GM18909 (cell line): ENCODE measurements around the gene CROCC2.

Source experiments
- ATAC-seq: cut with Tn5 transposase; IDR thresholded peaks from one replicate; pipeline ENCODE4 v1.9.1; 2021; ENCODE audit warnings: mild to moderate bottlenecking; ENCODE audit not compliant: unreplicated experiment, poor library complexity

CROCC2 gene

DNA sequence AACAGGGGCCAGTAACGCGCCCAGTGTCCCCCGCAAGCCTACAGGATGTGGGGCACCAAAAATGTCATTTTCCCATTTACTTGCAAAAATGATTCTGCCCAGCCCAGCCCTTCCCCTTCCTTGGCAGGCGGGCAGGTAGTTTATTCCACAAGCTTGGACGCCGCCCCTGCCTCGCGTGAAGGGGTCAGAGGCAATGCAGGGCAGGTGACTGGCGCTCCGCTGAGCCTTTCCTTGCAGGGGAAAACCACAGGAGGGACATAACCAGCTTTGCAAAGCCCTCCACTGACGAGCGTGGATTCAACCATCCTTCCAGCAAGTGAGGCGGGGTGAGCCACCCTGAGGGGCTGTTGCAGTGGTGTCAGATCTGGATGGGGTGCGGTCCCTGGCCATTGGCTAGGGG, 15.4 kb upstream of the CROCC2 start:
- ATAC-seq, result no peak

DNA sequence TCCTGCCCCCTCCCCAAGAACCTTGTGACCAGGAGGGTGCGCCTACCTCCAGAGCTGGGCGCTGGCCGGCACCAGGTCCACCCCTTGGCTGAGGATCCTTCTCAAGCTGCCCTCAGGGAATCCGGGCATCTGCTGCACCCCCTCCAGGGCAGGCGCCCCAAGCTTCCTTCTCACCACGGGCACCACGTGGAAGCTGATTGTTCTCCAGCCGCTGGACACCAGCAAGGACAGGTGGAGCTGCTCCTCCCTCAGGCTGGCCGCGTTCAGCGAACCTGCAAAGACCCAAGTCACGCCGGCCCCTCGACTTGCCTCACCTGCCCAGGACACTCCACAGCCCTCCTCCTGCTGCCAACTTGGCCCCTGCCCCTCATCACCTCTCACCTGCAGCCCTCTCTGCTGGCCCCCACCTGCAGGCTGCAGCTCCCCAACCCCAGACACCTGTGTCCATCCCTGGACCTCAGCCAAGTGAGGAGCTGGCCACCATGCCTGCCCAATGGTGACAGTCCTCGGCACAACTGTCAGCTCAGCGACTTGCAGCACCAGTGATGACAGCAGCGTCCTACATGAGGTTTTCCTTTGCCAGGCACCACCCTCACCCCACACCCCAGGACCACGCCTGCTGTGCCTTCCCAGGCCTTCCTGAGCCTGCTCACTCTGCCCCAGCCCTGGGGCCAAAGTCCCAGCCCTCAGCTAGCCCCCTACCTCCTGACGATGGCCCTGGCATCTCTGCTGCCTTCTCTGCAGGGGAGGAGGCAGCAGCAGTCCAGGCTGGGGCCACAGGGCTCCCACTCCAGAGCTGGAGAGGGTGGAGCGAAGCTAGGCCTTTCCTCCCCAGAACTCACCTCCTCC, 14.4 kb upstream of the CROCC2 start:
- ATAC-seq, result no peak

DNA sequence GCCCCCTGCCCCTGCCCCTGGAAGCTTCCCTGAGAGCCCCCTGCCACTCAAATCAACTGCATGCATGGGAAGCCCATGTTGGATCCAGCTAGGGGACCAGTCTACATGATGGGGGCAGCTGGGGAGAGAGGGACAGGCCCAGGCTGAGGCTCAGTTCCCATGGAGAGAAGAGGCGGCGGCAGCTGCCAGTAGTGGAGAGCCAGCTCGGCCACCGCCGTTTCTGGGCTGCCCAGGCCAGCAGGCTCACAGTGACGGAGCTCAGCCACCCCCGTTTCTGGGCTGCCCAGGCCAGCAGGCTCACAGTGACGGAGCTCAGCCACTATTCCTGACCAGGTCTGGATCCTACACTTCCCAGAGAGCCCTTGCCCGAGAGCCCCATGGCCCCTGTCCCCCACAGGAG, 13.8 kb upstream of the CROCC2 start:
- ATAC-seq, result no peak

DNA sequence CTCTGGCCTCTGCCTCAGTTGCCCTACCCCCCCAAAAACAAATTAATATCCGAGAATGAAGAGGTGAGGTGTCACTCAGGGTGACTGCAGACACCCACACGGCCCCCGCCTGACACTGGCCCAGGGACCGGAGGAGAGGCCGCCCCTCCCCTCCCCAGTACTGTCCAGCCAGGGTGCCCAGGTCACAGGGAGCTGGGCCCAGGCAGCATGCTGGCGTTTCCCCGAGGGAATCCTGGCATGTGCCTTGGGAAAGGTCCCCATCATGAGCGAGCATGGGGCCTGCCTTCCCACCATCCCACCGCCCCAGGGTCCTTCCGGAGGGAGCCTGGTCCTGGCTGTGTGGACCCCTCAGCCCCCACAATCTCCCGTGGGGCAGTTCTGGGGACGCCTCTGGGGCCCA, 13.2 kb upstream of the CROCC2 start:
- ATAC-seq, result no peak

DNA sequence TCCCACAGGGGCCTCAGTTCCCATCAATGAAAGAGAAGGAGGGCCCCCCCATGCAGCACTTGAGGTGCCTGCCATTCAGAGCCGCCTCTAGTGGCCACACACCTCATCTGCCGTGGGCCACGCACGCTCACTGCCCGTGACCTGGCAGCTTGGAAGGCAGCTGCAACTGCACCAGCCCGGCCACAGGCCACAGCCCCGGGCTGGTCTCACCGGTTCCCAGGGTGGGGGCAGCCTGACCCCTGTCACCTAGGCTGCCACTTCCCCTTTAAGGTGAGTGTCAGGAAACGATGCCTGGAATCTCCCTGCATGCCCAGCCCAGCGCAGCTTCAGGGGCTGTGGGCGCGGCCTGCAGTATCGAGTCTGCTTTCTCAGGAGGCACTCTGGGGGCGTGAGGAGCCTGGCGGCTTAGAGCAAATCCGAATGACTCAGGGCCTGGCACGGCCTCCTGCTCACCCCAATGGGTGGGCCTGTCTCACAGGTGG, 12.7 kb upstream of the CROCC2 start:
- ATAC-seq, result no peak

DNA sequence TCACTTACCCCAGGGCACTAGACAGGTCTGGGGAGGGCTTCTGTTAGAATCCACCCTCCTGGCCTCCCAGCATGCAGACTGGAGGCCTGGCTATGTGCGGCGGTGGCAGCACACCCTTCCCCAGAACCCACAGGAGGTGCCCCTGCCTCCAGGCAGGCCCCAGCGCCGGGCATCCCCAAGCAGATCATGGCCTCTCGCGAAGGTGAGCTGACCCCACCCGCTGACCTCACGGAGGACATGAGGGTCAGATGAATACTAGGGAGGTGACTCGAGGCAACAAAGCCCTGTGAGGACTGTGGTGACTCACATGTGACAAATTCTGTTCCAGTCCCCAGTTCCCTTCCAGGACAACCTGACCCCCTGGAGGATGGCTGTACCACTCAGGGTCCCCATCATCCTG, 12.1 kb upstream of the CROCC2 start:
- no peak for ATAC-seq

DNA sequence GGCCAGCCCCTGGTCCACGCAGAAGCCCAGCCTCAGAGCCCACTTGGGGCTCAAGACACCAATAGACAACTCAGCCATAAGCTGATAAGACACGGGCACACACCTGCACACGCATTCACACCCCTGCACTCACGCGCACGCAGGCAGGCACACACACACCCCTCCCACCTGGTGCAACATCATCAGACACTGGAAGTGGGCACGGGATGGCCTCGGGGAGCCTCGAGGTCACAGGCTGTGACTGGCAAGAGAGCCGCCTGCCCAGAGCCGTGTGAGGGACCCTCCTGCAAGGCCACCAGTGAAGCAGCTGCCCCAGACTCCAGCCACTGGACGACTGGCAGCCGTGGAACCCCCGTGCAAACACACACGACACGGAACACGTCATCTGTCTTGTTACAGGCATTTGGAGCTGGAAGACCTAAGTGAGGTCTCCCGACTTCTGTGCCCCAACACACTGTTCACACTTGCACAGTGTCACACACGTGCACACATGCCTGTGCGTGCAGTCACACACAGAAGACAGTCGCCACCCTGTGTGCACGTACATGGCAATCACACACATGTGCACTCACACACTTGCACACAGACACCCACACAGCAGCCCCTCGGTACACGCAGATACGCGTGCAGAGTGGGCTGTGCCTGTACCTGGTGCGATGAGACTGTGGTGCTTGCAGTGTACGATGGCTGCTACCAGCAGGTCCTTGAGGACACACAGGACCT, 11.1 kb upstream of the CROCC2 start:
- ATAC-seq, result no peak

DNA sequence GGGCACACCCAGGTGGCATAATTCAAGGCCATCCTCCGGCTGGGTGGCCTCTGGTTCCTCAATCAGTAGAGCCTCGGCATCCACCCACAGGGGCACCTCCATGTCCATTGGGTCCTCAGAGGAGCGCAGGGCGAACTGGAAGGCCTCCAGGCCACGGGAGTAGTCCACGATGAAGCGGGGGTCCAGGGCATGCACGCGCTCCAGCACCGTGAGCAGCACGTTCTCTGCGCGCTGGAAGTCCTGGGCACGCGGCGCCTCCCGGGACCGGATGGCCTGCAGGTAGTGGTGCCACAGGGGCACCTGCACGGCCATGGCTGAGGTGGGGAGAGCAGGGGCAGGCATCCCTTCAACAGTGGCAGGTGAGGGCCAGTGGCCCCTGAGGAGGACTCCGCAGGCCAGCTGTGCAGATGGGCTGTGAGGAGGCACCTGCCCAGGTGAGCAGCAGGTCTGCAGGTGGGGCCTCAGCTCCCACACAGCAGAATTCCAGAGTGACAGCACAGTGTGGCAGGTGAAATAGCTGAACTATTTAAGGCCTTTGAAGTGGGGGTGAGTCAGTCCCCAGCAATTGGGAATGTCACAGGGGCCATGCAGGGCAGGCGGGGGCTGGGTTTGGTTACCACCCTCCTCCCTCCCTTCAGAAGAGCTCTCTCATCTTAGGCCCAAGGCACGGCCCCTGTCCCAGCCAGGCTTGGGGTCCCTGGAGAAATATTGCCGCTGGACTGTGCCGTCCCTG, 10.3 kb upstream of the CROCC2 start, which contains the start of gene MAB21L4:
TSS of gene MAB21L4 (minus strand) at position 501 of the 733 bp plus-strand sequence. CDS start at position 342, 159 bp downstream.
- ATAC-seq, result no peak

DNA sequence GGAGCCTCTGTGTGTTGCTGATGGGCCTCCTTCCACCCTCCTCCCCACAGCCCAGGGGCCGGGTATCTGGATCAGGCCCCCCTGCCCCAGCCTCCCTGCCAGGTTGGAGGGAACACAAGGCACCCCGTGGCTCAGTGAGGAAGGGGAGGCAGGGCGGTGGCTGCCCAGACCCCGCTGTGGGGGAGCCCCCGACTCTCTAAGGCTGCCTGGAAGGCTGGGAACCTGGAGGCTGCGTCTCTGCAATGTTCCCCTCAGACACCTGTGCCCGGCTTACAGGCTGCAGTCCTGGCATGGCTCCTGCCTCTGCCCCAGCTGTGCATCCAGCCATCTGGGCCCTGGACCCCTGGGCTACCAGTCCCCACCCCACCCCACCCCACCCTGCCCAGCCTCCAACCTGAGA, 9.7 kb upstream of the CROCC2 start:
- ATAC-seq, result no peak

DNA sequence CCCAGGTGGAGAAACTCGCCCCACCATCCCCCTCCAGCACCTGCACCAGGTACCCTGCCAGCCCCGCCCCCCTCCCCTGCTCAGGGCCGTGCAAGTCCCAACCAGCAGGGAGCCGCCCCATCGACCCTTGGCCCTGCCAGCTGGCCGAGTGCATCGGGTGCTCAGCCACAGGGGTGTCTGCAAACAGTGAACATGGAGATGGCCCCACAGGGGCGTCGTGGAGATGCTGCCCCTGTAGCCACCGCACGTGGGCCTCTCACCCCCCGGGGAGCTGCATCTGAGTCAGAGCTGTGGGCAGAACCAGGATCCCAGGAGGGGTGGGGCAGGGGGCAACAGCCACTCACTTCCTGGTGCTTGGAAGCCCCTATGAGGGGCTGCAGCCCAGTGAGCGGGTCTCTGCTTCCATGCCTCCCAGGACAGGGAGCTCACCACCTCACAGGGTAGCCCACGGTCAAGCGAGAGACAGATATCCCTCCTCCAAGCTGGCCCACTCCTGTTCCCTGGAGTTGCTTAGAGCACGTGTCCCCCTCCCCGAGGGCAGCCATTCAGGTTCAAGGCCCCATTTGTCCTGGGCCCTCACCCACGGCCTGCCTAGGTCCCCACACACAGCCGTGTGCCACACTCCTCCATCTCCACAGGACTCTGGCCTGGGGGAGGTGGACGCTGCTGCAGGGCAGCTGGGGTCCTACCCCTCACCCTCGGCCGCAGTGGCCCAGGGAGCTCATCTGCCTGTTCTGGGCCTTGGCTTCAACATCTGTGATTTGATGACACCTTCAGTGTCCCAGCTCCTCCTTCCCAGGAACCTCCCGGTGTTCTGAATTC, 9.1 kb upstream of the CROCC2 start:
- no peak for ATAC-seq

DNA sequence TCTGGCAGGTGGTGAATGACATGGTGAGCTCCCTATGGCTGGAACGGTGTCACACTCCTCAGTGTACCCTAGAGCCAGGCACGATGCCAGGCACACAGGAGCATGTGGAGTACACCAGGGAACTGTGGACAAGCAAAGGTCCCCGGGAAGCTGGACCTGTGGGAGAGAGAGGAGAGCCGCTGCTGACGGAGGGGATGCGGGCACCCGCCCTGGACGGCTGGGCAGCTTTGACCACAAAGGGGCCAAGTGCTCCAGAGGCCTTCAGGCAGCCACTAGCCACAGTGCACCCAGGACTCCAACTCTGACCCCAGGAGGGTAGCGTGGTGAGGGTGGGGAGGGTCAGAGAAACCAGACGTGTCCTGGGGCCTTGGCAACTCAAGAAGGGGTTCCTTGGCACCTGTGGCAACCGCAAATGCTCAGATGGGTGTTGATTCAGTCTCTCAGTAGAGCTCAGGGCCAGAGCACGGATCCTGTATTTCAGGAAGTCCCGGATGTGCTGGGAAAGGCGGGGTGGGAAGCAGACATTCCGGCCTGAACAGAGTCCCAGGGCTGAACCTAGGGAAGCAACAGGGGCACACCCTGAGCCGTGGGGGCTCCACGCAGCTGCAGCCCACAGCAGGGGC, 7.9 kb upstream of the CROCC2 start:
- no peak for ATAC-seq

DNA sequence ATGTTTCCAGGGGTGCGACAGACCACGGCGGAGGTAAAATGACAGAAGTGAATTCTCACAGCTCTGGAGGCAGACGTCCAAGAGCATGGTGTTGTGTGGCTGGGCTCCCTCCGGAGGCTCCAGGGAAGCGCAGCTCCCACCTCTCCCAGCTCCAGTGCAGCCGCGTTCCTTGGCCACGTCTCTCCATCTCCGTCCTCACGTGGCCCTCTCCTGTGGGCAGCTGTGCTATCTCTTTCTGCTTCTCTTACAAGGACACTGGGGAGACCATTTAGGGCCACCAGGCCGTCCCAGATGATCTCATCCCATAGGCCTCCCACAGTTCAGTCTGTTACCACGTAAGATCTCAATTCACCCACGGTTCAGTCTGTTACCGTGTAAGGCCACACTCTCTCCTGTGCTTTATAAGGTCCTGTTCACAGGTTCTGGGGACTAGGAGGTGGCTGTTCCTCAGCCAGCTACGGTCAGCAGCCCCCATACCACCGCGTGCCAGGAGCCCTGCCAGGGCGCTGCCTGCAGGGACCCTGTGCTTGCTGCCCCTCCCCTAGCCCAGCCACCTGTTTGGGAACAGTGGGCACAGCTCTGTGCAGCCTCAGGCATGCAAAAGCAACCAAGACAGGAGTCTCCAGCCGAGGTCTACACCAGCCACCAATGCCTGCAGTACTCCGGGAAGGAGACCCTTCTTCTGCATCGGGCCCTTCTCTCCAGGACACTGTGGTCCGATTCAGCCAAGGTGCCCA, 7.2 kb upstream of the CROCC2 start:
- no peak for ATAC-seq

DNA sequence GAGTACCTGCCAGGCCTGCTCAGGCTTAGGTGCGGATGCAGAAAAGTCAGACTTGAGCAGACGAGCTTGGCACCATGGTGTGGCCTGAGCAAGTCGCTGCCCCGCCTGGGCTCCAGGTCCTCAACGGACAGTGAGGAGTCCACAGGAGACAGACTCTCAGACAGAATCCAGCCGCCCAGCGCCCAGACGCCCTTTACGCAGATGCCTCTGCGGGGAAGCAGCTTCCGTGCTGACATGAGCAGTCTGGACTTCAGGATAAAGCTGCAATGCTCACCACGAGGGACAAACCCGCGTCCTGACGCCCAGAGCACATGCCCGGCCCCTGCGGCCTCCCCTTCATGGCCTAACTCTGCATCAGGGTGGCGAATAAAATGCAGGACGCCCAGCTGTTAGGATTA, 6.7 kb upstream of the CROCC2 start:
- no peak for ATAC-seq

DNA sequence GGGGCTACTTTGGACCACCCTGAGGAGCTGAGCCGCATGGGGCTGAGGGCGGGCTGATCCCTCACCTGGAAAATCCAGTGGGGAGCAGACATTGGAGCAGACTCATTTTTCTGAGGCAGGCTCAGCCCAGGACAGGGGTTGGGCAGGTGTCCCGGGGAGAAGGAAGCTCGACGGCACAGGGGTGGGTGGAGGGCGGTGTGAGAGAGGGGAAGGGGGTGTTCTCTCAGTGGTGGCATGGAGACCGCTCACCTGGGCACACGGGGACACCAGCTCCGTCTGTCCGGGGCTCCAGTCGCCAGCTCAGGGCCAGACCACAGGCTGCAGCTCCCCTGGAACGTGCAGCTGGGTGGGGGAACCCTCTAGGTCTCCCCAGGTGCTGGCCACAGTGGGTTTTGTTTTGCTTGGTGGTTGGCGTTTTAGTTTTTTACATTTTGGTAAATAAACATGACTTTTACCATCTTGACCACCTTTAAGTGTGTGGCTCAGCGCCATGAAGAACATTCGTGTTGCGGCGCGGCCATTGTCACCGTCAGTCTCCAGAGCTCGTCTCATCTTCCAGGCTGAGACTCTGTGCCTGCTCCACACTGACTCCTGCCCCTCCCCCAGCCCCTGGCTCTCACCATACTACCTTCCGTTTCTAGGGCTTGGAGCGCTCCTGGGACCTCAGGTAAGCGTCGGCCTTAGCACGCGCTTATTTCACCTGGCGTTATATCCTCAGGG, 5.8 kb upstream of the CROCC2 start:
- ATAC-seq, result no peak

DNA sequence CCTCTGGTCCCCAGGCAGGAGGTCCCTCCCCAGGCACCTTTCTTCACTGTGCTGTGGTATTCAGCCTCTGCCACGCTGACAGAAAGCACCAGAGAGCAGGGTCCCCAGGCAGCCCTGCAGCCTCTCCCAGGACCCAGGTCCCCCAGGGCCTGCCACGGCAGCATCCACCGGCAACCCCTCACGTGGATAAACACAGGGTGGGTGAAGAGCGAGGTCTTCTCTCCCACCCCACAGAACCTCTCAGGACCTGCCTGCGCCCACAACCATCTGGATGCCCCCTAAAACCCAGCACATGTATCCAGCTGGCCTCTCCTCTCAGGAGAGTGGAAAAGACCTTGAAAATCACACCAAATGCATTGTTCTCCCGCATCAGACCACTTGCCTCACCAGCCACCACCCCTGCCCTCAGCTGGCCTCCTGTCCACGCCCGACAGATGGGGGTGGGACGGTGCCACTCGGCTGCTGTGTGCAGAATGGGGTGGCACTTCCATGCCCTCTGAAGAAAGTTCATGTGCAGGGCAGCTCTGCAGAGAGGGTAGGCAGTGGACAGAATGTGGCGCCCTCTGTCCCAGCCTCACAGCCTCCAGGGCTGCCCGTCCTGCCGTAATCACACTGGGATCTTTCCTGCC, 4.0 kb upstream of the CROCC2 start:
- no peak for ATAC-seq

DNA sequence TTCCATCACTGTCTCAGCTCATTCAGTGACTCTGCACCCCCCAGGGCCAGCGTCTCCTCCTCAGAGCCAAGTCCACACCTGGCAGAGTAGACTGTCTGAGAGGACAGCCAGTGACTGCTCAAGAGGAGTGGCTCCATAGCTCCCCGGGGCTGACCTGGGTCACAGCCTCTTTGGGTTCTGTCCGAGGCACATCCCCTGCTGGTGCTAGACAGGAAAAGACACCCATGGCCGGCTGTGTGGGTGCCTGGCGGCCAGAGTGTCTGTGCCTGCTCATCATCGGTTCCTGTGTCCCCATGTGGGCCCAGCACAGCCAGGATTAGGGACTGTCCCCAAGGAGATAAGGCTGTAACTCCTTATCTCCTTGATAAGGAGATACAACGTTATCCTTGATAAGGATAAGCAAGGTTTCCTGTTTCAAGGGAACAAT, 3.5 kb upstream of the CROCC2 start:
- ATAC-seq, result no peak

DNA sequence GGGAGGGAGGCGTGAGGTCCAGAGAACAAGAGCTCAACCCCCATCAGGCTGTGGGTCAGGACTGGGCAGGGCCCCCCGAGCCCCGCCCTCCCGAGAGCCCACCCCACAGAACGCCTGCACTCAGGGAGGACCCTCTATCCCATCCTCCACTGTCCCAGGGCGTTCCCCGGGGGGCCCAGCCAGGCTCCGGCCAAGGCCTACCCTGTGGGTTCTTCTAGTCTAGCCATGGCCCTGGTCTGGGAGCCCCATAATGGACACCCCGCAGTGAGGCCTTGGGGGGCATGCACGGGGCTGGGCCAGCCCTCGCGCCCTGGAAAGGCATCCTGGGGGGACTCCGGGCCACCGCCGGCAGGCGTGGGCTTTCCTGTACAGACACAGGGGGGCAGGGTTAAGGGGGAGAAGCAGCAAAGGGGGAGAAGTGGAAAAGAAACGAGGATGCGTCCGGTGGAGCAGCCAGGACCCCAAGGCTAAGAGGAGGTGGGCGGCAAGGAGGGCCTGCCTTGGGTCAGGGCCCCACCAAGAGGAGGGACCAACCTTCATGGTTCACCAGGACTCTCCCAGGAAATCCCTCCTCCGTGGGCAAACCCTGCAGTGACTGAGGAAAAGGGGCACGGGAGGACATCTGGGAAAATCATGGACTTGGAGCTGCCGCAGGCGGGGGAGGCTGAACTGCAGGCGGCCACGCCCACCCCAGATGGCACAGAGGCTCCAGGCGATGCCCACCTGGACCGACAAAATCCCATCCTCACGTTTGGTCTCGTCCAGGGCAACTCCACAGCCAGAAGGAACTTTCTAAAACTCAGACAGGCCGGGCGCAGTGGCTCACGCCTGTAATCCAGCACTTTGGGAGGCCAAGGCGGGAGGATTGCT, 2.7 kb upstream of the CROCC2 start:
- no peak for ATAC-seq
